DND-41 (cell line): ENCODE results near the gene THBS1.

Source experiments
- CTCF ChIP-seq: IDR thresholded peaks from 2 replicates; pipeline ENCODE4 v1.5.1; 2012; ENCODE audit warnings: borderline replicate concordance, low read length, moderate library complexity, mild to moderate bottlenecking; ENCODE audit not compliant: poor library complexity, severe bottlenecking; ENCODE audit errors: extremely low read depth
- EZH2 ChIP-seq: IDR thresholded peaks from 3 replicates; pipeline ENCODE4 v1.6.1; 2012; ENCODE audit warnings: borderline replicate concordance, low read depth, mild to moderate bottlenecking, moderate library complexity, low read length, inconsistent platforms; ENCODE audit not compliant: severe bottlenecking

GRCh38 chr15:39593071-39593655 lies 12.3 kb downstream of the THBS1 start:
- TF ChIP-seq CTCF, result no peak
- no peak for TF ChIP-seq EZH2
